Activated T-helper 2 cell treated with anti-CD3 and anti-CD28 coated beads, Interferon-gamma antibody, Interleukin-2, Interleukin-4, amounts not matched to agents 10 μg/mL and 5 μg/mL and 100 μg/mL, durations not matched to agents 14 hours and 24 hours and 36 hours (primary cell): Measurements from ENCODE around the gene ACTL6A. TPM values are rescaled to one million over a fixed set of nuclear protein-coding genes. Genes with fewer than 3 reads are reported as not detected.

Experiments
- total RNA-seq: library from RNA; stranded (reverse); gene quantifications from 2 replicates; pipeline ENCODE4 v1.2.3, GENCODE V29; 2022

ACTL6A gene
- total RNA-seq, 1 donor from 2014 or later: 121 TPM

Other genes starting within 250 kb of the ACTL6A start
- 34.3 and 38.7 TPM in 2 replicates for gene ZNF639, start 239.9 kb upstream of the ACTL6A start, total RNA-seq
- 32.2 and 38.2 TPM in 2 replicates for gene MFN1, start 215.2 kb upstream of the ACTL6A start, total RNA-seq
- 12.0 and 13.9 TPM in 2 replicates for gene GNB4, start 111.5 kb upstream of the ACTL6A start, total RNA-seq
- gene MRPL47, start 41.7 kb downstream of the ACTL6A start, total RNA-seq: 61.2 and 64.4 TPM in 2 replicates
- gene NDUFB5, start 41.9 kb downstream of the ACTL6A start, total RNA-seq: 90.3 and 91.6 TPM in 2 replicates
- 16.4 and 17.0 TPM in 2 replicates for gene USP13, start 90.1 kb downstream of the ACTL6A start, total RNA-seq